Prostate gland (tissue), 2 donors: ENCODE data around the gene CTTNBP2NL. TPM values are rescaled to one million over a fixed set of nuclear protein-coding genes. Genes with fewer than 3 reads are reported as not detected.

ENCODE experiments used
- DNase-seq: peaks from one replicate; pipeline ENCODE4 v3.0.0-alpha.2; 2019; ENCODE audit warnings: low spot score
- H3K27ac ChIP-seq, 2 donors: fragments of 200-600 bp; sonication (generic); 2 replicates each; pipeline ENCODE4 v1.5.1; 2017 to 2019
- H3K27me3 ChIP-seq: fragments of 200-600 bp; sonication (generic); replicated peaks from 2 replicates; pipeline ENCODE4 v1.5.1; 2019; ENCODE audit not compliant: insufficient read depth
- H3K36me3 ChIP-seq, 2 donors: fragments of 200-600 bp; sonication (generic); 1 replicate in 1 of 2; 2 replicates in 1 of 2; pipeline versions ENCODE4 v1.5.1 to v1.8.1; 2017 to 2019
- H3K4me1 ChIP-seq: fragments of 200-600 bp; sonication (generic); replicated peaks from 2 replicates; pipeline ENCODE4 v1.5.1; 2019
- H3K4me3 ChIP-seq, 2 donors: fragments of 200-600 bp; sonication (generic); 2 replicates each; pipeline ENCODE4 v1.5.1; 2017 to 2019
- H3K9me3 ChIP-seq: fragments of 200-600 bp; sonication (generic); 2 replicates; pipeline ENCODE4 v1.5.1; 2017
- CTCF ChIP-seq, 4 experiments: fragments of 200-600 bp in 2 of 4; fragments of 450-650 bp in 2 of 4; sonication (generic) in 2 of 4; IDR thresholded peaks; 1 replicate in 3 of 4; 2 replicates in 1 of 4; pipeline ENCODE4 v1.5.1; 2016 to 2019; ENCODE audit warnings: antibody characterized with exemption in 4 of 4, mild to moderate bottlenecking in 2 of 4, moderate library complexity in 2 of 4
- POLR2A ChIP-seq: fragments of 450-650 bp; IDR thresholded peaks from one replicate; pipeline ENCODE4 v1.6.1; 2016; ENCODE audit warnings: antibody characterized with exemption, mild to moderate bottlenecking
- POLR2AphosphoS5 ChIP-seq: sonication (generic); formaldehyde crosslinking; IDR thresholded peaks from one replicate; pipeline ENCODE4 v1.6.1; 2017; ENCODE audit warnings: antibody characterized with exemption
- WGBS: methylation state at CpG from one replicate; pipeline ENCODE4 v1.1.5; 2018; 5-methylcytosine and 5-hydroxymethylcytosine counted together
- intact Hi-C: fragments of 100-400 bp; cut with DNase I; formaldehyde crosslinking; loops from one replicate; pipeline ENCODE4 v1.14.2; 2022
- total RNA-seq, 2 donors: library from RNA; depleted of rRNA; stranded (reverse); fragments of >200 nt; gene quantifications; one replicate each; pipeline ENCODE4 v1.1.0, GENCODE V29; 2016

CTTNBP2NL gene
- total RNA-seq, 2 donors from 2014 or later = 10.6 to 15.2 TPM

- 62% methylated on average over 1 of the region's 1 CpG for WGBS
- Histone ChIP-seq H3K9me3 (no peaks in the 10 kb centered on the region), H3K4me1 (no peaks in the 10 kb centered on the region), H3K27ac (no peak overlapping the region), H3K36me3 (no peaks in the 10 kb centered on the region), H3K4me3 (no peak overlapping the region), H3K27me3 (no peaks in the 10 kb centered on the region)
- intact Hi-C loops = no loop called here
- no peak for DNase-seq
- TF ChIP-seq POLR2A (no peak), POLR2AphosphoS5 (no peak), CTCF (IDR thresholded peaks at IDR 0.05) (no peak)
These were observed 10.8 kb downstream of the CTTNBP2NL start for GRCh38 chr1:112406771-112407170.

GRCh38 chr1:112409414-112409813 lies 13.4 kb downstream of the CTTNBP2NL start:
- H3K36me3 ChIP-seq = no peaks in the 10 kb centered on the region
- H3K9me3 ChIP-seq = no peaks in the 10 kb centered on the region
- 95% methylated on average over 2 of the region's 2 CpGs for WGBS
- H3K27ac ChIP-seq = no peak overlapping the region
- no peak for DNase-seq
- intact Hi-C loops = no loop called here
- H3K27me3 ChIP-seq = no peaks in the 10 kb centered on the region
- no peaks in the 10 kb centered on the region for H3K4me1 ChIP-seq
- H3K4me3 ChIP-seq = no peak overlapping the region
- no peak for TF ChIP-seq CTCF (IDR thresholded peaks at IDR 0.05)
- no peak for TF ChIP-seq POLR2A
- TF ChIP-seq POLR2AphosphoS5 = no peak

GRCh38 chr1:112410673-112411072 lies 14.7 kb downstream of the CTTNBP2NL start:
- WGBS = 83% methylated on average over 2 of the region's 2 CpGs
- H3K27ac ChIP-seq = no peak overlapping the region
- no peak overlapping the region for H3K4me3 ChIP-seq
- no peak for DNase-seq
- no peaks in the 10 kb centered on the region for H3K27me3 ChIP-seq
- TF ChIP-seq CTCF (IDR thresholded peaks at IDR 0.05) (no peak), POLR2AphosphoS5 (no peak), POLR2A (no peak)
- intact Hi-C loops = no loop called here
- H3K36me3 ChIP-seq = no peaks in the 10 kb centered on the region
- no peaks in the 10 kb centered on the region for H3K9me3 ChIP-seq
- H3K4me1 ChIP-seq = no peaks in the 10 kb centered on the region

- H3K9me3 ChIP-seq = no peaks in the 10 kb centered on the region
- intact Hi-C loops = no loop called here
- H3K27me3 ChIP-seq = no peaks in the 10 kb centered on the region
- no peaks in the 10 kb centered on the region for H3K36me3 ChIP-seq
- DNase-seq = no peak
- H3K4me3 ChIP-seq = no peak overlapping the region
- H3K27ac ChIP-seq = no peak overlapping the region
- H3K4me1 ChIP-seq = no peaks in the 10 kb centered on the region
- no peak for TF ChIP-seq CTCF (IDR thresholded peaks at IDR 0.05)
- TF ChIP-seq POLR2AphosphoS5 = no peak
- no peak for TF ChIP-seq POLR2A
These were observed 21.3 kb downstream of the CTTNBP2NL start for GRCh38 chr1:112417271-112417670.

- no peak for DNase-seq
- no peaks in the 10 kb centered on the region for H3K27me3 ChIP-seq
- H3K4me1 ChIP-seq = no peaks in the 10 kb centered on the region
- H3K27ac ChIP-seq = no peak overlapping the region
- WGBS = 41% methylated on average over 2 of the region's 2 CpGs
- H3K4me3 ChIP-seq = no peak overlapping the region
- TF ChIP-seq POLR2AphosphoS5 = no peak
- intact Hi-C loops = no loop called here
- no peaks in the 10 kb centered on the region for H3K9me3 ChIP-seq
- no peaks in the 10 kb centered on the region for H3K36me3 ChIP-seq
These were observed 22.3 kb downstream of the CTTNBP2NL start for GRCh38 chr1:112418099-112418892.
